HCT116 (cell line): ENCODE measurements around the gene DLG2.

Experiments
- CTCF ChIP-seq, 3 experiments: fragments of 200-600 bp in 1 of 3; sonication (generic) in 1 of 3; IDR thresholded peaks in 2 of 3; conservative IDR thresholded peaks in 1 of 3; 2 replicates each; pipeline ENCODE4 v1.5.1; 2012 to 2017; ENCODE audit warnings: low read depth in 2 of 3, low read length in 2 of 3, antibody characterized with exemption in 1 of 3, borderline replicate concordance in 1 of 3, control low read depth in 1 of 3, mild to moderate bottlenecking in 1 of 3, mixed read lengths in 1 of 3, mixed run types in 1 of 3, moderate library complexity in 1 of 3; ENCODE audit not compliant: insufficient read depth in 1 of 3
- JUND ChIP-seq: IDR thresholded peaks from 2 replicates; pipeline ENCODE4 v1.6.1; 2012
- POLR2A ChIP-seq: IDR thresholded peaks from 2 replicates; pipeline ENCODE4 v1.7.0; 2011; ENCODE audit warnings: borderline replicate concordance; ENCODE audit not compliant: insufficient read depth, insufficient read length; ENCODE audit errors: extremely low read depth
- RAD21 ChIP-seq: IDR thresholded peaks from 2 replicates; pipeline ENCODE4 v1.6.1; 2012; ENCODE audit warnings: low read depth, mild to moderate bottlenecking
- REST ChIP-seq: IDR thresholded peaks from 2 replicates; pipeline ENCODE4 v1.6.1; 2012; ENCODE audit warnings: low read depth
- SP1 ChIP-seq: IDR thresholded peaks from 2 replicates; pipeline ENCODE4 v1.6.1; 2012; ENCODE audit warnings: low read depth
- TCF7L2 ChIP-seq: IDR thresholded peaks from 2 replicates; pipeline ENCODE4 v1.7.0; 2011; ENCODE audit warnings: borderline replicate concordance, inconsistent platforms; ENCODE audit not compliant: insufficient read depth, insufficient read length; ENCODE audit errors: extremely low read depth
- ZBTB33 ChIP-seq: IDR thresholded peaks from 2 replicates; pipeline ENCODE4 v1.6.1; 2011; ENCODE audit warnings: mild to moderate bottlenecking, low read length, moderate library complexity; ENCODE audit not compliant: insufficient replicate concordance; ENCODE audit errors: extremely low read depth
- ZFX ChIP-seq: fragments of 450-650 bp; IDR thresholded peaks from 2 replicates; pipeline ENCODE4 v1.6.1; 2017

GRCh38 chr11:83464160-83464944, 2162.8 kb downstream of the DLG2 start:
- TF ChIP-seq CTCF (IDR thresholded peaks at IDR 0.05 in 2 of 3, conservative IDR thresholded peaks at IDR 0.05 in 1 of 3; ENCODE audit: borderline replicate concordance in 1 of 3, insufficient read depth in 1 of 3, low read depth in 2 of 3, low read length in 2 of 3) = no peak
- no peak for TF ChIP-seq SP1
- TF ChIP-seq RAD21 = no peak
- TF ChIP-seq POLR2A = no peak
- no peak for TF ChIP-seq REST
- TF ChIP-seq ZBTB33 = no peak
- TF ChIP-seq ZFX = no peak
- TF ChIP-seq JUND = no peak
- no peak for TF ChIP-seq TCF7L2
